Skeletal muscle tissue (tissue), 4 donors: ENCODE data around the gene INCA1. TPM values are rescaled to one million over a fixed set of nuclear protein-coding genes. Genes with fewer than 3 reads are reported as not detected.

ENCODE experiments used
- H3K27ac ChIP-seq: one replicate; pipeline ENCODE4 v1.7.0; 2013; ENCODE audit warnings: mild to moderate bottlenecking, low read depth, low read length, inconsistent platforms
- H3K27me3 ChIP-seq, 3 donors: one replicate each; pipeline ENCODE4 v1.7.0; 2013; ENCODE audit warnings: low read length in 3 of 3; ENCODE audit not compliant: control insufficient read depth in 3 of 3, insufficient read depth in 3 of 3
- H3K36me3 ChIP-seq, 3 donors: one replicate each; pipeline ENCODE4 v1.7.0; 2013; ENCODE audit warnings: low read length in 3 of 3; ENCODE audit not compliant: control insufficient read depth in 3 of 3, insufficient read depth in 3 of 3
- H3K4me1 ChIP-seq, 3 donors: one replicate each; pipeline ENCODE4 v1.7.0; 2013; ENCODE audit warnings: low read length in 3 of 3, mild to moderate bottlenecking in 3 of 3; ENCODE audit not compliant: control insufficient read depth in 3 of 3, insufficient read depth in 3 of 3
- H3K4me3 ChIP-seq, 3 donors: one replicate each; pipeline ENCODE4 v1.7.0; 2013; ENCODE audit warnings: low read length in 3 of 3
- H3K9ac ChIP-seq, 3 donors: one replicate each; pipeline ENCODE4 v1.7.0; 2013; ENCODE audit warnings: low read length in 3 of 3, mild to moderate bottlenecking in 3 of 3, moderate library complexity in 2 of 3, low read depth in 1 of 3
- H3K9me3 ChIP-seq, 3 donors: one replicate each; pipeline ENCODE4 v1.7.0; 2013; ENCODE audit warnings: low read length in 3 of 3; ENCODE audit not compliant: control insufficient read depth in 3 of 3
- total RNA-seq: library from RNA; depleted of rRNA; stranded (reverse); fragments of >200 nt; gene quantifications from one replicate; pipeline ENCODE4 v1.2.3, GENCODE V29; 2014
- donor health status: Osteomylitis.

Gene INCA1
- total RNA-seq, 1 donor from 2014 or later: not detected

DNA sequence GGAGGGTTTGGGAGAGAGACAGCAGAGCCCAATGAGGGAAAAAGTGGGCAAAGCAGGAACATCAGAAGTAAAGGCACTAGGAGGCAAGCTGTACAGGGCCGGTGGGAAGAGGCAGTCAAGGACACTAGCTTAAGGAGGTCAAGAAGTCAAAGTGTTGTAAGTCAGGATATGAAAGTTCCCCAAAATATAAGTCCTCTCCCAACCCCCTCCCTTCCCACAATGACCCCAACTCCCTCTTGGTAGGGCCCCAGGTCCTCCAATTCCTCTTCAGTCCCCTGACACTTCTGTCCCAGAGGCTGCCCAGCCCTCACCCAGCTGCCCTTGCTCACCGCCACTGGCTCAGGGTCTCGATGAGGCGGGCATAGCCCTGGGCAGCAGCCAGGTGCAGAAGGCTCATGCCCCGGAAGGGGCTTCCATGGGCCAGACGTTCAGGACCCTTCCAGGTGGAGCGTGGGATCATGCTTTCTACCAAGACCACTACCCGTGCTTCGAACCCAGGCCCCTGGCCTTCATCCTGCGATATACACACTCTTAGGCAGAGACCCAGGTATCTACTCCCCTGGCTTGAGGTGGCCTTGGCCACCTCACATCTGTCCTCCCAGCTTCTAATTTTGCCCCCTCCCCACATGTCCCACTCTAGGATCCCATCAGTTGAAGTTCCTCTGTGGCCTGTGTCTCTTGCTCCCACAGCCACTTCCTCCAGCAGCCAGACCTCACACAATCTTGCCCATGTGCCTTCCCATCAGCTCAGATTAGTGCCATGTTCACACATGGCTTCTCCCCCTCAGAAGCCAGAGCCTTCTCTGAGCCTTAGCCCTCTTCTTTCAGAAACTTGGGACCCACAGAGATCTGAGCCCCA is 23.8 kb downstream of the INCA1 start:
- Histone ChIP-seq H3K36me3 (peaks cover 55 to 62% (median 55%) of the 10 kb centered on the region in 3 donors), H3K9ac (peak overlapping the region; percentile 47 to 60 (median 55)), H3K27me3 (no peaks in the 10 kb centered on the region), H3K27ac (peak overlapping the region; percentile 86), H3K4me3 (peak overlapping the region; percentile 27 to 61 (median 32)), H3K4me1 (peaks cover 61 to 74% (median 66%) of the 10 kb centered on the region in 3 donors), H3K9me3 (no peaks in the 10 kb centered on the region)

- peak overlapping the region; percentile 86 for H3K27ac ChIP-seq
- no peaks in the 10 kb centered on the region for H3K27me3 ChIP-seq
- no peaks in the 10 kb centered on the region for H3K9me3 ChIP-seq
- H3K36me3 ChIP-seq: peaks cover 47 to 55% (median 48%) of the 10 kb centered on the region in 3 donors
- peak overlapping the region; percentile 47 to 68 (median 60) for H3K9ac ChIP-seq
- H3K4me3 ChIP-seq: peak overlapping the region in 1 of 3 donors; percentile 18
- peaks cover 68 to 75% (median 70%) of the 10 kb centered on the region in 3 donors for H3K4me1 ChIP-seq
Observed at GRCh38 chr17:4972752-4973151, 24.6 kb downstream of the INCA1 start.

DNA sequence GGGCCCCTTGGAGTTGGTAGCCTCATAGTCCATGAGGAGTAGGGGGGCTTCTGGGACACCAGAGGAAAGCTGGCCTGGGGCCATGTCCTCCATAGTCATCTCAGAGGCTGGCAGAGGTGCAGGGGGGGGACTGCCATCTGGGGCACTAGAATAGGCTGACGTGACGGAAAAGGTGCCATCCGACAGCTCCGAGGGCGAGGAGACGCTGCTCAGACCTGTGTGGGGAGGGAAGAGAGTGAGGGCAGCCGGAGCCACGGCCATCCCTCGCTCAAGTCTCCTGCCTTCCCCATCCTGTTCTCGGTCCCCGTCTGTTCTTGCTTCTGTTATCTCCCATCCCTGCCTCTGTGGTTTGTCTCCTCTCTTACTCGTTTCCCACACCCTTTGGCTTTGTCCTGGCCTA is 25.0 kb downstream of the INCA1 start:
- peak overlapping the region; percentile 47 to 68 (median 60) for H3K9ac ChIP-seq
- H3K36me3 ChIP-seq: peaks cover 43 to 51% (median 44%) of the 10 kb centered on the region in 3 donors
- H3K4me3 ChIP-seq: no peak overlapping the region
- H3K9me3 ChIP-seq: no peaks in the 10 kb centered on the region
- H3K27me3 ChIP-seq: no peaks in the 10 kb centered on the region
- H3K4me1 ChIP-seq: peaks cover 68 to 75% (median 70%) of the 10 kb centered on the region in 3 donors
- peak overlapping the region; percentile 86 for H3K27ac ChIP-seq

DNA sequence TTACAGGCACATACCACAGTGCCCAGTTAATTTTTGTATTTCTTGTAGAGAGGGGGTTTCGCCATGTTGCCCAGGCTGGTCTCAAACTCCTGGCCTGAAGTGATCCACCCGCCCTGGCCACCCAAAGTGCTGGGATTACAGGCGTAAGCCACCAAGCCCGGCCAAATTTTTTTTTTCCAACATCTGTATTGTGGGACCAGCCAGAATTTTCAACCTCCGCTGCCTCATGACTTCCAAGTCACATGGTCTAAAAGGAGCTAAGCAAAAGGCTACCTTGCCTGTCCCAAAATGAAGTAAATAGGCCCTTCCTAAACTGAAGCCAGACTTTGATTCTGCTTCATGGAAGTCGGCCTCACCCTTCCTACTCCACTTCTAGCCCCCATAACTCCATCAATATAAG is 25.5 kb downstream of the INCA1 start:
- Histone ChIP-seq H3K27ac (peak overlapping the region; percentile 86), H3K27me3 (no peaks in the 10 kb centered on the region), H3K9ac (peak overlapping the region in 2 of 3 donors; percentile 47 to 68), H3K9me3 (no peaks in the 10 kb centered on the region), H3K4me3 (no peak overlapping the region), H3K36me3 (peaks cover 38 to 47% (median 39%) of the 10 kb centered on the region in 3 donors), H3K4me1 (peaks cover 68 to 76% (median 70%) of the 10 kb centered on the region in 3 donors)

GRCh38 chr17:4970273-4970672 is 27.0 kb downstream of the INCA1 start:
- Histone ChIP-seq H3K9me3 (no peaks in the 10 kb centered on the region), H3K27me3 (no peaks in the 10 kb centered on the region), H3K4me1 (peaks cover 72 to 83% (median 73%) of the 10 kb centered on the region in 3 donors), H3K4me3 (no peak overlapping the region), H3K9ac (peak overlapping the region in 1 of 3 donors; percentile 2), H3K36me3 (peaks cover 33 to 40% (median 35%) of the 10 kb centered on the region in 3 donors), H3K27ac (peak overlapping the region; percentile 45)

DNA sequence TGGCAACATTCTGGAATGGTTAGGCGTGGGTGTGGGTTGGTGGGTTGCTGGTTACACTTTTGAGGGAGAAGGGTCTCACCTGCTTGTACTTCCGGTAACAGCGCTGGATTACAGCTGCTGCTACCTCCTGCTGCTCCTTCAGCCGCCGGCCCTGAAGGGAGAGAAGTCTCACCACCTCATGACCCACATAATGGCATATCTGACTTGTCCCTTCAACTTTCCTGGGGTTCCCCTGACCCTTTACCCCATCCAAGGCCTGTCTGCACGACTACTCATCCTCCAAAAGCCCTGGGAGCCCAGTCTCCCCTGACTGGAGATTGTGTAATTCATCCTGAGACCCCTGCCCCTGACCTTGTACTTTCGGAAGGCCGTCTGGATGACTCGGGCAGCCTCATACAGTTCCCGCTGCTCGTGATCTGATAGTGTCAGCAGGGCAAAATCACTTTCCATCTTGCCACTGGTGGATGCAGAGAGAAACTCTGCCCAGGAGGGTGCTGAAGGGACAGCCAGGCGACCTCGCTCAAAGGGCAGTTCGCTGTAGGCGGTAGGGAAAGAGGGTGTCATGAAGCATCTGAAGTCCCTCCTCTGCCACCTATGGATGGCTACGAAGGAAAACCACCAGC is 27.7 kb downstream of the INCA1 start:
- Histone ChIP-seq H3K27ac (peak overlapping the region; percentile 45), H3K27me3 (no peaks in the 10 kb centered on the region), H3K9ac (peak overlapping the region in 2 of 3 donors; percentile 2 to 97), H3K4me3 (peak overlapping the region in 1 of 3 donors; percentile 75), H3K9me3 (no peaks in the 10 kb centered on the region), H3K36me3 (peaks cover 33 to 42% (median 35%) of the 10 kb centered on the region in 3 donors), H3K4me1 (peaks cover 65 to 79% (median 68%) of the 10 kb centered on the region in 3 donors)

- no peaks in the 10 kb centered on the region for H3K9me3 ChIP-seq
- H3K4me1 ChIP-seq: peaks cover 60 to 73% (median 63%) of the 10 kb centered on the region in 3 donors
- H3K27me3 ChIP-seq: no peaks in the 10 kb centered on the region
- peak overlapping the region; percentile 83 to 97 (median 87) for H3K9ac ChIP-seq
- peak overlapping the region; percentile 75 to 97 (median 86) for H3K4me3 ChIP-seq
- peaks cover 29 to 40% (median 31%) of the 10 kb centered on the region in 3 donors for H3K36me3 ChIP-seq
- peak overlapping the region; percentile 87 for H3K27ac ChIP-seq
Observed at GRCh38 chr17:4969047-4969550, 28.2 kb downstream of the INCA1 start.

DNA sequence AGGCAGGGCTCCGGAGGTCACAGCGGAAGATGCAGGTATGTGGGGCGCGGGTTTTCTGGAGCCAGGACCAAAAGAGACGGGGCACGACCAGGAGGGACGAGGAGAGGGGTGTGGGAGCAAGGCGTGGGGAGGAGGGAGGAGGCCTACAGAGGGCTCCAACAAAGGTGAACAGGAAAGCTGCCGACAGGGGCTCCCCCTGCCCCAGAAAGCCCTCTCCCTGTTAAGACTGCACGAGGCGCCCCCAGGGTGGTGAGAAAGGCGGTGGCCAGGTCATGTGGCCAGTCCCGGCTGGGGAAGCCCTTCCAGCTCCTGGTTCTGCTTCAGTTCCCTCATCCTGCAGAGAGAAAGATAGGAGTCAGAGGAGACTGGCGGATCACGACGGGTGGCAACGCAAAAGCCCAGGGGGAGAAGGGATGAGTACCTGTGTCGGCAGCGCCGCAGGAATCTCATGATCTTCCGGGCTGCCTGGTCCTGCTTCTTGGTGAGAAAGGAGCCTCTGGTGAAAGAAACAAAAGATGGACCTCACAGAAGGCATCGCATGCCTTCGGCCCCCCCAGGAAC is 28.8 kb downstream of the INCA1 start:
- peak overlapping the region; percentile 87 for H3K27ac ChIP-seq
- peak overlapping the region; percentile 83 to 97 (median 87) for H3K9ac ChIP-seq
- H3K27me3 ChIP-seq: no peaks in the 10 kb centered on the region
- H3K9me3 ChIP-seq: no peaks in the 10 kb centered on the region
- peaks cover 28 to 38% (median 28%) of the 10 kb centered on the region in 3 donors for H3K36me3 ChIP-seq
- H3K4me1 ChIP-seq: peaks cover 54 to 68% (median 57%) of the 10 kb centered on the region in 3 donors
- H3K4me3 ChIP-seq: peak overlapping the region; percentile 75 to 97 (median 86)

DNA sequence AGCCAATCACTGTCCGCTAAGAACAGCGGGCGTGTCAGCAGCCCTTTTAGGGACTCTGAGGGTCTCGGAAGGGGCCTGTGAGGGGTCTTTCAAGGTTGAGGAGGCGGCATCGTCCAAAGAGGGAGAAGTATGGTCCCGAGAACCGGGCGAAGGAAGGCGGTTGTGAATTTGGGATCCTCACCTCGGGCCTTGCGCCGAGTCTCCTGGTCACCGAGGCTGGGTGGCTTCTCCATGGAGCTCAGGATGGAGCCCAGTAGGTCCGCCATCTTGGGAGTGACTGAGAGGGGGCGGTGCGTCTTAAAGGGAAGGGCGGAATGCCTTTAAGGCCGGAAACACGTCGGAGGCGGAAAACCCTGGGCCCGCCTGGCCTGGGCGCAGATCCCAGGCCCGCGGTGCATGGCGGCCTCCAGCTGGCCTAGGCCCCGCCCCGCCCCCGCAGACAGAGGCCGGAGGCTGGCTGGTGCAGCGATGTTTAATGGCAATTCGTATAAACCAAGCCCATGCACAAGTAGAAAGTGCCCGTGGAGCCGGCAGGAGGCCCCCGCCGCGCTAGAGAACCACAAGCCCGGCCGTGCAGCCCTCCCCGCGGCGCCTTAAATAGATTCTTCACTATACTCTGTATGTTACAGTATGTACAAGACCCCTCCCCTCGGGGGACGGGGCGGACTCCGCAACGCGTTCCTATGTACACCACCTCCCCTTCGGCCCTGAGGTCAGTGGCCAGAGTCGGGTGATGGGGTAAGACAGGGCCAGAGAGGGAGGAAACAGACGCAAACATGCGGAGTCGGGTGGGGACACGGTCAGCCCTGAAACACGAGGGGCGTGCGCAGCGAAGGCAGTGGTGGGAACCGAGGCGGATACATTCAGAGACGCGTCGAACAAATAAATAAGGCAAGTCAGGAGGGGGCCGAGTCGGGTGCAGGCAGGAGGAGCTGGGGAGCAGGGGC is 29.5 kb downstream of the INCA1 start, which contains the start of gene SPAG7:
Gene SPAG7, minus strand, starts transcription at position 279 of the 947 bp plus-strand sequence. Its CDS starts 13 bp downstream, at position 266.
- Histone ChIP-seq H3K9ac (peak within 1 kb of the TSS; percentile 87 to 98 (median 97)), H3K9me3 (no peaks in the 10 kb centered on the region), H3K36me3 (peaks cover 22 to 31% (median 23%) of the 10 kb centered on the region in 3 donors), H3K4me1 (peaks cover 47 to 60% (median 50%) of the 10 kb centered on the region in 3 donors), H3K27me3 (no peaks in the 10 kb centered on the region), H3K27ac (peak within 1 kb of the TSS; percentile 87), H3K4me3 (peak within 1 kb of the TSS; percentile 86 to 97 (median 87))
